ENCODE data around the gene MRTFA.

GRCh38 chr22:40524392-40525249 lies 111.9 kb downstream of the MRTFA start:
- TF ChIP-seq, protein P1, sequence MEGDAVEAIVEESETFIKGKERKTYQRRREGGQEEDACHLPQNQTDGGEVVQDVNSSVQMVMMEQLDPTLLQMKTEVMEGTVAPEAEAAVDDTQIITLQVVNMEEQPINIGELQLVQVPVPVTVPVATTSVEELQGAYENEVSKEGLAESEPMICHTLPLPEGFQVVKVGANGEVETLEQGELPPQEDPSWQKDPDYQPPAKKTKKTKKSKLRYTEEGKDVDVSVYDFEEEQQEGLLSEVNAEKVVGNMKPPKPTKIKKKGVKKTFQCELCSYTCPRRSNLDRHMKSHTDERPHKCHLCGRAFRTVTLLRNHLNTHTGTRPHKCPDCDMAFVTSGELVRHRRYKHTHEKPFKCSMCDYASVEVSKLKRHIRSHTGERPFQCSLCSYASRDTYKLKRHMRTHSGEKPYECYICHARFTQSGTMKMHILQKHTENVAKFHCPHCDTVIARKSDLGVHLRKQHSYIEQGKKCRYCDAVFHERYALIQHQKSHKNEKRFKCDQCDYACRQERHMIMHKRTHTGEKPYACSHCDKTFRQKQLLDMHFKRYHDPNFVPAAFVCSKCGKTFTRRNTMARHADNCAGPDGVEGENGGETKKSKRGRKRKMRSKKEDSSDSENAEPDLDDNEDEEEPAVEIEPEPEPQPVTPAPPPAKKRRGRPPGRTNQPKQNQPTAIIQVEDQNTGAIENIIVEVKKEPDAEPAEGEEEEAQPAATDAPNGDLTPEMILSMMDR (IDR thresholded peaks at IDR 0.05): no peak
- TF ChIP-seq POLR2A (IDR thresholded peaks at IDR 0.05): no peak
